Neuronal stem cell (in vitro differentiated cells): ENCODE measurements around the gene YTHDF2. TPM values are rescaled to one million over a fixed set of nuclear protein-coding genes. Genes with fewer than 3 reads are reported as not detected.
"Not testable (repeated sequence)": the region's sequence is repeated elsewhere in the genome, so short reads cannot be mapped to it uniquely, and the experiment has no call there.

Source experiments
- DNase-seq: peaks from one replicate; pipeline ENCODE4 v3.0.0-alpha.2; 2013; ENCODE audit warnings: low spot score
- H2AFZ ChIP-seq: one replicate; pipeline ENCODE4 v1.6.1; 2013; ENCODE audit warnings: mild to moderate bottlenecking, low read length, inconsistent platforms
- H2AK5ac ChIP-seq: 2 replicates; pipeline ENCODE4 v1.6.1; 2013; ENCODE audit warnings: low read depth, mild to moderate bottlenecking, inconsistent platforms, low read length, moderate library complexity, mixed read lengths
- H2BK120ac ChIP-seq: 2 replicates; pipeline ENCODE4 v1.6.1; 2013; ENCODE audit warnings: low read depth, mild to moderate bottlenecking, inconsistent platforms, low read length, moderate library complexity, mixed read lengths
- H2BK12ac ChIP-seq: one replicate; pipeline ENCODE4 v1.6.1; 2013; ENCODE audit warnings: low read length, inconsistent platforms
- H2BK15ac ChIP-seq: 2 replicates; pipeline ENCODE4 v1.6.1; 2013; ENCODE audit warnings: mild to moderate bottlenecking, low read length, inconsistent platforms, mixed read lengths
- H2BK5ac ChIP-seq: one replicate; pipeline ENCODE4 v1.6.1; 2013; ENCODE audit warnings: inconsistent platforms, mild to moderate bottlenecking, low read length, moderate library complexity
- H3K14ac ChIP-seq: one replicate; pipeline ENCODE4 v1.6.1; 2013; ENCODE audit warnings: low read length, inconsistent platforms
- H3K18ac ChIP-seq: 2 replicates; pipeline ENCODE4 v1.6.1; 2013; ENCODE audit warnings: low read length, inconsistent platforms
- H3K23ac ChIP-seq: 2 replicates; pipeline ENCODE4 v1.6.1; 2013; ENCODE audit warnings: low read depth, mild to moderate bottlenecking, mixed read lengths, low read length, inconsistent platforms; ENCODE audit not compliant: poor library complexity
- H3K27ac ChIP-seq: replicated peaks from 3 replicates; pipeline ENCODE4 v1.5.1; 2013; ENCODE audit warnings: low read length, inconsistent platforms
- H3K27me3 ChIP-seq, 3 experiments: 2 replicates each; pipeline ENCODE4 v1.6.1; 2013; ENCODE audit warnings: low read length in 3 of 3, mild to moderate bottlenecking in 2 of 3, inconsistent platforms in 1 of 3, low read depth in 1 of 3, mixed read lengths in 1 of 3, moderate library complexity in 1 of 3; ENCODE audit not compliant: control insufficient read depth in 3 of 3, insufficient read depth in 3 of 3
- H3K36me3 ChIP-seq, 2 donors: replicated peaks in 1 of 2; 2 replicates each; pipeline ENCODE4 v1.6.1; 2013; ENCODE audit warnings: low read length in 2 of 2; ENCODE audit not compliant: control insufficient read depth in 2 of 2, insufficient read depth in 2 of 2
- H3K4ac ChIP-seq: 2 replicates; pipeline ENCODE4 v1.6.1; 2013; ENCODE audit warnings: inconsistent platforms, mild to moderate bottlenecking, low read length, moderate library complexity
- H3K4me1 ChIP-seq, 2 donors: 1 replicate in 1 of 2; 2 replicates in 1 of 2; pipeline ENCODE4 v1.6.1; 2013; ENCODE audit warnings: low read length in 2 of 2, low read depth in 1 of 2; ENCODE audit not compliant: control insufficient read depth in 2 of 2, insufficient read depth in 1 of 2
- H3K4me2 ChIP-seq: one replicate; pipeline ENCODE4 v1.6.1; 2013; ENCODE audit warnings: mild to moderate bottlenecking, low read length, inconsistent platforms; ENCODE audit not compliant: insufficient read depth, poor library complexity, severe bottlenecking
- H3K4me3 ChIP-seq, 2 donors: 2 replicates each; pipeline ENCODE4 v1.5.1; 2013; ENCODE audit warnings: low read length in 2 of 2, mild to moderate bottlenecking in 2 of 2, inconsistent platforms in 1 of 2, moderate library complexity in 1 of 2
- H3K79me1 ChIP-seq: one replicate; pipeline ENCODE4 v1.6.1; 2013; ENCODE audit warnings: low read depth, mild to moderate bottlenecking, inconsistent platforms, low read length, moderate library complexity
- H3K9ac ChIP-seq: one replicate; pipeline ENCODE4 v1.6.1; 2013; ENCODE audit warnings: mild to moderate bottlenecking, low read depth, low read length, inconsistent platforms; ENCODE audit not compliant: poor library complexity
- H3K9me3 ChIP-seq, 2 donors: replicated peaks in 1 of 2; 2 replicates each; pipeline versions ENCODE3 to v1.6.1; 2013; ENCODE audit warnings: low read length in 2 of 2, mild to moderate bottlenecking in 2 of 2, inconsistent platforms in 1 of 2, low read depth in 1 of 2, mixed read lengths in 1 of 2, moderate library complexity in 1 of 2; ENCODE audit not compliant: control insufficient read depth in 2 of 2, insufficient read depth in 1 of 2
- H4K8ac ChIP-seq: one replicate; pipeline ENCODE4 v1.6.1; 2013; ENCODE audit warnings: low read depth, mild to moderate bottlenecking, inconsistent platforms, low read length, moderate library complexity
- H4K91ac ChIP-seq: one replicate; pipeline ENCODE4 v1.6.1; 2013; ENCODE audit warnings: low read length, low read depth, mild to moderate bottlenecking, inconsistent platforms; ENCODE audit not compliant: poor library complexity
- WGBS, 2 donors: extraction: QIAGEN DNeasy Blood & Tissue Kit; methylation state at CpG; one replicate each; pipeline ENCODE4 v1.1.7; 2013; ENCODE audit warnings: missing lambda C conversion rate in 2 of 2, mixed read lengths in 1 of 2; ENCODE audit not compliant: insufficient read length in 2 of 2, insufficient replicate concordance in 1 of 2; ENCODE audit errors: extremely low coverage in 2 of 2; 5-methylcytosine and 5-hydroxymethylcytosine counted together
- polyA plus RNA-seq, 2 experiments: library from polyadenylated mRNA; stranded (reverse); fragments of 200-250 nt; gene quantifications; one replicate each; pipeline ENCODE4 v1.2.3, GENCODE V29; 2013

Gene YTHDF2
- 85.6 TPM for polyA plus RNA-seq (2013, experiment 1 of 2)
- polyA plus RNA-seq (2013, experiment 2 of 2), result 86.8 TPM

DNA sequence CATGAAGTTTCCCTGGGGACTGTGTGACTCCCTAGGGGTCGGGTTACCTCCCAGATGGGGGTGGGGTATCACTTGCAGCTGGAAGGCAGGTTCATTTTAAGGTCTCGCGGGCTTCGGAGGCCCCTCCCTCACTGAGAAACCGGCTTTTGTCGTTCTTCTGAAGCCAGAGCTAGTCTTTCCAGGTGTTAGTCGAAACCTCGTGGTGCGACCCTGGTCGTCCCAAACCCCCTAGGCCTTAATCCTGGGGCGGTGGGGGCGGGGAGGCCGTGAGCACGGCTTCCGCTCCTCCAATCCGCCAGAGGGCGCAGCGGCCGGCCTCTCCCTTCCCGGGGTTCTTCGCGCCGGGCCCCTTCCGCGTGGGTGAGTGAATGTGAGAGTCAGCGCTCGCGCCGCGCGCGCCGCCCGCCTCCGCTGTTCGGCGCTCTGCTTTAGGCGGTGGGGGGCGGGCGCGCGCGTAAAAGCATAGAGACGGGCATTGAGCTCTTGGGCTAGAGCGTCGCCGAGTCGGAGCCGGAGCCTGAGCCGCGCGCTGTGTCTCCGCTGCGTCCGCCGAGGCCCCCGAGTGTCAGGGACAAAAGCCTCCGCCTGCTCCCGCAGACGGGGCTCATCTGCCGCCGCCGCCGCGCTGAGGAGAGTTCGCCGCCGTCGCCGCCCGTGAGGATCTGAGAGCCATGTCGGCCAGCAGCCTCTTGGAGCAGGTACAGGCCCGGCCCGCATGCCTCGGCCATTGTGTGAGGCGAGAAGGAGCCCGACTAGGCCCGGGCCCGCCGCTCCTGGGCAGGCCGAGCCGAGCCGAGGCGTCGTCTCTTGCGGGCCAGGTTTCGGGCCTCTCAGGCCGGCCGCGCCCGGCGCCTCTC, at the start of gene YTHDF2:
TSS of gene YTHDF2 (plus strand) at position 491 of the 857 bp plus-strand sequence. CDS start at position 672, 181 bp downstream.
- H2BK15ac ChIP-seq, result peak within 1 kb of the TSS; percentile 2
- H3K27ac ChIP-seq, result peak within 1 kb of the TSS; percentile 95
- H2AK5ac ChIP-seq, result peak within 1 kb of the TSS; percentile 97
- peak within 1 kb of the TSS; percentile 98 for H3K23ac ChIP-seq
- H2BK12ac ChIP-seq, result peak within 1 kb of the TSS; percentile 93
- peak within 1 kb of the TSS; percentile 98 for H2AFZ ChIP-seq
- peak within 1 kb of the TSS; percentile 41 for H4K91ac ChIP-seq
- H3K27me3 ChIP-seq, result no peaks in the 10 kb centered on the region
- no peaks in the 10 kb centered on the region for H3K9me3 ChIP-seq
- H2BK120ac ChIP-seq, result peak within 1 kb of the TSS; percentile 99
- H3K79me1 ChIP-seq, result peaks cover 3% of the 10 kb centered on the region
- peak within 1 kb of the TSS; percentile 84 for H3K14ac ChIP-seq
- peak within 1 kb of the TSS; percentile 100 for H3K18ac ChIP-seq
- peak within 1 kb of the TSS; percentile 58 for H3K4ac ChIP-seq
- peaks cover 8 to 9% of the 10 kb centered on the region in 2 donors for H3K4me1 ChIP-seq
- DNase-seq, result peak; percentile 99
- peak within 1 kb of the TSS; percentile 43 for H2BK5ac ChIP-seq
- WGBS, 2 donors, result no CpG with 5 or more reads among the region's 92 CpGs
- peak within 1 kb of the TSS; percentile 71 to 99 for H3K4me3 ChIP-seq
- peaks cover 15 to 38% of the 10 kb centered on the region in 2 donors for H3K36me3 ChIP-seq
- peak within 1 kb of the TSS; percentile 59 for H3K4me2 ChIP-seq
- H3K9ac ChIP-seq, result peak within 1 kb of the TSS; percentile 99
- H4K8ac ChIP-seq, result peak within 1 kb of the TSS; percentile 58

DNA sequence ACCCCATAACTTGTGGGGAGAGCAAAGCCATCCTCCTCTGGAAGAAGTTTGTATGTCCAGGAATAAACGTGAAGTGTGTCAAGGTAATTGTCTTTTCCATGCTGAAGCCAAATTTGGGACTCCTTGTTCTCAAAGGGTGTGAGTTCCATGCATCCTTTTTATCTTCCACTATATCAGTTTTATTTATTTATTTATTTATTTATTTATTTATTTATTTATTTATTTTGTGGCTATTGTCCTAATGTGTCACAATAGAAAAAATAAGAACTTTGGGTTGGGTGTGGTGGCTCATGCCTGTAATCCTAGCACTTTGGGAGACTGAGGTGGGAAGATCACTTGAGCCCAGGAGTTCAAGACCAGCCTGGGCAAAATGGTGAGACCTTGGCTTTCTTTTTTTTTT, 45.1 kb upstream of the YTHDF2 start:
- H2BK5ac ChIP-seq, H3K4me3 ChIP-seq, H2BK12ac ChIP-seq, H2AFZ ChIP-seq, H2BK15ac ChIP-seq, H3K4me2 ChIP-seq, DNase-seq, H4K91ac ChIP-seq, H3K23ac ChIP-seq, H3K14ac ChIP-seq, H4K8ac ChIP-seq, H3K27me3 ChIP-seq, H3K9ac ChIP-seq, H3K79me1 ChIP-seq, H3K4me1 ChIP-seq, H3K9me3 ChIP-seq, H3K27ac ChIP-seq, H2BK120ac ChIP-seq, H3K4ac ChIP-seq, H2AK5ac ChIP-seq, H3K18ac ChIP-seq: not testable (repeated sequence)
- H3K36me3 ChIP-seq, result peaks cover 7 to 56% of the 10 kb centered on the region in 2 donors
- no CpG with 5 or more reads among the region's 1 CpG for WGBS, 2 donors

DNA sequence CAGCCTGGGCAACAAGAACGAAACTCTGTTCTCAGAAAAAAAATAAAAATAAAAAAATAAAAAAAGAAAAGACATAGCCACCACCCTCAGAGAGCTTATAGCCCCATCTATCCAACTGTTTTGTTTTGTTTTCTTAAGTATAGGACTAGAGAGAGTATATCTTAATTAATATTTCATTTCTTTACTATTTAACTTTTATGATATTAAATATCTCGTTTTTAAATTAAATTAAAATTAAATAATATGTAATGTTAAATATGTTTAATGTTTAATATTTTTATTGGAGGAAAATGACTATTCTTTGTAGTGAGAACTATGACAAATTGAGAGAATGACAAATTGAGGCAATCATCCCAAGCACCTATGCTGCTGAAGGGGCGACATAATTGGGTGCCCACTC, 33.1 kb upstream of the YTHDF2 start:
- H2AFZ ChIP-seq, result no peak overlapping the region
- no peak overlapping the region for H3K14ac ChIP-seq
- H3K4me1 ChIP-seq, result no peaks in the 10 kb centered on the region
- H3K4me3 ChIP-seq, result no peak overlapping the region
- H3K4me2 ChIP-seq, result no peak overlapping the region
- H3K27ac ChIP-seq, result no peak overlapping the region
- H3K9ac ChIP-seq, result no peak overlapping the region
- H3K23ac ChIP-seq, result no peak overlapping the region
- no peak overlapping the region for H4K8ac ChIP-seq
- no peak overlapping the region for H2AK5ac ChIP-seq
- H4K91ac ChIP-seq, result no peak overlapping the region
- H3K79me1 ChIP-seq, result peaks cover 3% of the 10 kb centered on the region
- DNase-seq, result no peak
- H2BK5ac ChIP-seq, result no peak overlapping the region
- no peaks in the 10 kb centered on the region for H3K27me3 ChIP-seq
- no peak overlapping the region for H2BK120ac ChIP-seq
- H3K18ac ChIP-seq, result no peak overlapping the region
- no CpG with 5 or more reads among the region's 3 CpGs for WGBS, 2 donors
- no peaks in the 10 kb centered on the region for H3K9me3 ChIP-seq
- H2BK15ac ChIP-seq, result no peak overlapping the region
- no peak overlapping the region for H2BK12ac ChIP-seq
- H3K4ac ChIP-seq, result no peak overlapping the region
- H3K36me3 ChIP-seq, result peaks cover 3 to 73% of the 10 kb centered on the region in 2 donors

DNA sequence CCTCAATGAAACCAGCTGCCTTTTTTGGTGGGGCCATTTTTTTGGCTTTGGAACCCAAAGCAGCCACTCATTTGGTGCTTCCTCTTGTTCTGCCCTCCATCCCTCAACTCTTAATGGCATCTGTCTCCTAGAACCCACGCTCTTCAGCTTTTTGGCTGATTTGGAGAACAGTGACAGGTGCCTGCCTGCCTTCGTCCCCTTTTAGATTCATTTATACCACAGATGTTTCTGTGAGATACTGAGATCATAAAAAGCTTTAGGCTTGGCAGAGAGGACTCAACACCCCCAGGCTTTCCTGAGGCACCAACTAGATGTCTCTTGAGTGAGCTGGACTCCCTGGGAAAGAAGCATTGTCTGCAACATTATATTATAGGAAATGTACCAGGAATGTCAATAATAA, 20.4 kb upstream of the YTHDF2 start:
- Histone ChIP-seq H4K8ac (no peak overlapping the region), H3K9me3 (no peaks in the 10 kb centered on the region), H2AFZ (no peak overlapping the region), H3K18ac (no peak overlapping the region), H3K4me3 (no peak overlapping the region), H3K4me2 (no peak overlapping the region), H3K4me1 (peaks cover 0 to 2% of the 10 kb centered on the region in 2 donors), H2AK5ac (no peak overlapping the region), H3K9ac (no peak overlapping the region), H3K36me3 (peaks cover 20 to 38% of the 10 kb centered on the region in 2 donors), H2BK120ac (no peak overlapping the region), H2BK5ac (no peak overlapping the region), H3K27me3 (no peaks in the 10 kb centered on the region), H3K27ac (no peak overlapping the region), H3K23ac (no peak overlapping the region), H2BK12ac (no peak overlapping the region), H3K79me1 (no peaks in the 10 kb centered on the region), H2BK15ac (no peak overlapping the region), H4K91ac (no peak overlapping the region), H3K14ac (no peak overlapping the region), H3K4ac (no peak overlapping the region)
- no peak for DNase-seq
- WGBS, 2 donors, result no CpG with 5 or more reads among the region's 2 CpGs
